Mesendoderm (in vitro differentiated cells): ENCODE data around the gene SCRG1.

Source experiments
- DNase-seq: peaks from one replicate; pipeline ENCODE4 v3.0.0; 2013
- H2AK5ac ChIP-seq: 2 replicates; pipeline ENCODE4 v1.6.1; 2013; ENCODE audit warnings: low read length, inconsistent platforms
- H2BK120ac ChIP-seq: 2 replicates; pipeline ENCODE4 v1.6.1; 2013; ENCODE audit warnings: low read depth, mild to moderate bottlenecking, low read length, moderate library complexity, mixed read lengths
- H2BK15ac ChIP-seq: replicated peaks from 2 replicates; pipeline ENCODE4 v1.6.1; 2013; ENCODE audit warnings: low read depth, mild to moderate bottlenecking, moderate library complexity
- H2BK5ac ChIP-seq: 2 replicates; pipeline ENCODE4 v1.6.1; 2013; ENCODE audit warnings: low read length, inconsistent platforms
- H3K18ac ChIP-seq: 2 replicates; pipeline ENCODE4 v1.6.1; 2013; ENCODE audit warnings: mild to moderate bottlenecking, low read length, mixed read lengths
- H3K23ac ChIP-seq: one replicate; pipeline ENCODE4 v1.6.1; 2013; ENCODE audit warnings: low read length
- H3K27ac ChIP-seq: 2 replicates; pipeline ENCODE4 v1.5.1; 2013; ENCODE audit warnings: low read depth, mild to moderate bottlenecking, inconsistent platforms, low read length, moderate library complexity
- H3K27me3 ChIP-seq: 2 replicates; pipeline ENCODE4 v1.6.1; 2013; ENCODE audit warnings: low read length, control low read depth, mild to moderate bottlenecking, inconsistent platforms; ENCODE audit not compliant: insufficient read depth, poor library complexity
- H3K36me3 ChIP-seq: 2 replicates; pipeline ENCODE4 v1.6.1; 2013; ENCODE audit warnings: low read length, inconsistent platforms; ENCODE audit not compliant: control insufficient read depth, insufficient read depth
- H3K4ac ChIP-seq: one replicate; pipeline ENCODE4 v1.6.1; 2013; ENCODE audit warnings: low read depth, mild to moderate bottlenecking, low read length, moderate library complexity
- H3K4me1 ChIP-seq: 2 replicates; pipeline ENCODE4 v1.6.1; 2013; ENCODE audit warnings: low read depth, low read length, inconsistent platforms; ENCODE audit not compliant: control insufficient read depth
- H3K4me2 ChIP-seq: 2 replicates; pipeline ENCODE4 v1.6.1; 2013; ENCODE audit warnings: low read length
- H3K4me3 ChIP-seq: 2 replicates; pipeline ENCODE4 v1.5.1; 2013; ENCODE audit warnings: mild to moderate bottlenecking, low read length
- H3K56ac ChIP-seq: one replicate; pipeline ENCODE4 v1.6.1; 2013; ENCODE audit warnings: low read length
- H3K79me1 ChIP-seq: 2 replicates; pipeline ENCODE4 v1.6.1; 2013; ENCODE audit warnings: low read length, inconsistent platforms
- H3K79me2 ChIP-seq: 2 replicates; pipeline ENCODE4 v1.6.1; 2013; ENCODE audit warnings: mild to moderate bottlenecking, low read length; ENCODE audit not compliant: control insufficient read depth, insufficient read depth
- H3K9ac ChIP-seq: 2 replicates; pipeline ENCODE4 v1.6.1; 2013; ENCODE audit warnings: low read length, inconsistent platforms
- H4K5ac ChIP-seq: one replicate; pipeline ENCODE4 v1.6.1; 2013; ENCODE audit warnings: low read length
- H4K8ac ChIP-seq: one replicate; pipeline ENCODE4 v1.6.1; 2013; ENCODE audit warnings: low read depth, mild to moderate bottlenecking, control low read depth, low read length, moderate library complexity
- WGBS: extraction: QIAGEN DNeasy Blood & Tissue Kit; methylation state at CpG from one replicate; pipeline ENCODE4 v1.1.7; 2013; ENCODE audit warnings: low lambda C conversion rate, missing lambda C conversion rate; ENCODE audit not compliant: insufficient coverage; ENCODE audit errors: extremely low coverage; 5-methylcytosine and 5-hydroxymethylcytosine counted together

Gene SCRG1

GRCh38 chr4:173374588-173374987 is 24.3 kb downstream of the SCRG1 start:
- no peak overlapping the region for H4K5ac ChIP-seq
- H3K4me2 ChIP-seq = no peak overlapping the region
- no peak overlapping the region for H4K8ac ChIP-seq
- H3K23ac ChIP-seq = no peak overlapping the region
- H2AK5ac ChIP-seq = no peak overlapping the region
- H3K27me3 ChIP-seq = no peaks in the 10 kb centered on the region
- H3K4me1 ChIP-seq = no peaks in the 10 kb centered on the region
- H3K4ac ChIP-seq = no peak overlapping the region
- H3K79me1 ChIP-seq = no peaks in the 10 kb centered on the region
- H3K27ac ChIP-seq = no peak overlapping the region
- no peak overlapping the region for H3K4me3 ChIP-seq
- no CpG with 5 or more reads among the region's 2 CpGs for WGBS
- no peaks in the 10 kb centered on the region for H3K79me2 ChIP-seq
- no peak overlapping the region for H2BK120ac ChIP-seq
- no peak overlapping the region for H3K9ac ChIP-seq
- H3K56ac ChIP-seq = no peak overlapping the region
- no peaks in the 10 kb centered on the region for H3K36me3 ChIP-seq
- H3K18ac ChIP-seq = no peak overlapping the region
- H2BK15ac ChIP-seq = no peak overlapping the region
- DNase-seq = no peak
- no peak overlapping the region for H2BK5ac ChIP-seq

GRCh38 chr4:173371292-173372192 is 27.4 kb downstream of the SCRG1 start:
- no peak overlapping the region for H2BK15ac ChIP-seq
- no peak overlapping the region for H2AK5ac ChIP-seq
- H3K79me1 ChIP-seq = no peaks in the 10 kb centered on the region
- no peak overlapping the region for H4K5ac ChIP-seq
- H3K36me3 ChIP-seq = no peaks in the 10 kb centered on the region
- peak overlapping the region; percentile 84 for H3K4me2 ChIP-seq
- no peak overlapping the region for H3K4ac ChIP-seq
- no peak overlapping the region for H2BK5ac ChIP-seq
- no peaks in the 10 kb centered on the region for H3K79me2 ChIP-seq
- H4K8ac ChIP-seq = no peak overlapping the region
- H3K4me3 ChIP-seq = peak overlapping the region; percentile 54
- no peaks in the 10 kb centered on the region for H3K27me3 ChIP-seq
- peak overlapping the region; percentile 93 for H3K56ac ChIP-seq
- H3K18ac ChIP-seq = no peak overlapping the region
- no peak overlapping the region for H3K23ac ChIP-seq
- peak overlapping the region; percentile 76 for H3K27ac ChIP-seq
- H3K4me1 ChIP-seq = no peaks in the 10 kb centered on the region
- H2BK120ac ChIP-seq = no peak overlapping the region
- no CpG with 5 or more reads among the region's 68 CpGs for WGBS
- peak overlapping the region; percentile 88 for H3K9ac ChIP-seq
- peak; percentile 84 for DNase-seq

DNA sequence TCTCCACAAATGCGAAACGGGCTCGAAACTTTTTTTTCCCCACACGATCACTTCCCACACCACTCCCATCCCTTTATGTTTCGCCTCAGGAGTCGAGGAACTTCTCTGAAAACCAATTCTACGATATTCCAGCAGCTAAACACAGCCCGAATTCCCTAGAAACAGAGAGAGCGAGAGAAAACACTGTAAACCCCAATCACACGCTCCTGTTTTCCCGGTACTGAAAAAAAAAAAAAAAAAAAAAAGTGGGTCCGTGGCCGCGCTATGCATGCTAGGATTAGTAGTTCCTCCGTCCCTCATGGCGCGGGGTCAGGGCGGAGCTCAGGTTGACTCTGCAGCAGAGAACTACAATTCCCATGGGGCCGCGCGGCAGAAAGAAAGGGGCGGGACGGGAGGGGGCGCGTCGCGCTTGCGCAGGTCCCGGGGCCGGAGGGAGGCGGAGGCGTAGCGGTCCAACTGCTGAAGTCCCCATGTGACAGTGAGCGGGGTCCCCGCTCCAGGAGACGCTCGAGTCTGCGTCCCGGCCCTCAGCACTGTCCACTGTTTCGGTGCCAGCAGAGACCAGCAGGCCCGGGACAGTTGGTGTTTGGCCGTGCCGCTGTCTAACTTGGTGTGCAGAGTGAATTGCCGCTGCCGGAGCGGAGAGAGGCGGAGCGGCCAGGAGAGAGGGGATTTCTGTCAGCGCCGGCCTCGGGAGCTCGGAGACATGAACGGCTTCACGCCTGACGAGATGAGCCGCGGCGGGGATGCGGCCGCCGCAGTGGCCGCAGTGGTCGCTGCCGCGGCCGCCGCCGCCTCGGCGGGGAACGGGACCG is 28.2 kb downstream of the SCRG1 start, which contains the start of gene SAP30:
Gene SAP30, plus strand, starts transcription at position 478 of the 815 bp plus-strand sequence. Its CDS starts 229 bp downstream, at position 707.
- Histone ChIP-seq H3K4me1 (no peaks in the 10 kb centered on the region), H3K9ac (peak within 1 kb of the TSS; percentile 88), H3K23ac (no peak within 1 kb of the TSS), H3K27ac (peak within 1 kb of the TSS; percentile 76), H2AK5ac (no peak within 1 kb of the TSS), H3K27me3 (no peaks in the 10 kb centered on the region), H3K4me2 (peak within 1 kb of the TSS; percentile 84), H3K79me1 (no peaks in the 10 kb centered on the region), H3K18ac (peak within 1 kb of the TSS; percentile 41), H3K4ac (no peak within 1 kb of the TSS), H3K56ac (peak within 1 kb of the TSS; percentile 93), H2BK15ac (no peak within 1 kb of the TSS), H3K4me3 (peak within 1 kb of the TSS; percentile 64), H3K79me2 (no peaks in the 10 kb centered on the region), H4K5ac (no peak within 1 kb of the TSS), H2BK5ac (no peak within 1 kb of the TSS), H4K8ac (no peak within 1 kb of the TSS), H3K36me3 (no peaks in the 10 kb centered on the region), H2BK120ac (no peak within 1 kb of the TSS)
- DNase-seq = peak; percentile 99
- WGBS = no CpG with 5 or more reads among the region's 72 CpGs

DNA sequence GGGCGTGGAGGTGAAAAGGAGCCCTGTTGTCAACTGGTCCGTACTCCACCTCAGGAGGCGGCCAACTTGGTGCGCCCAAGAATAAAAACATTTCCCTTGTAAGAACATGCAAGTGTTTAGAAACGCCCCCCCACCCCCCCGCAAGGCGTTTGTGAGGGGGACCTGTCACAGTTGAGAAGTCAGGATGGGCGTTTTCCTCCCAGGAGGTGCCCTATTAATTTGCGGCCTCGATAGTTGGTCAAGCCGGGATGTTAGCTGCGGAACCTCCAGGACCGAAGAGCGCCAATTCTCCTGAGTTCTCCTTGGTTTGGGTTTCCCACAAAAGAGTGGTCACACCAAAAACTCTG is 28.8 kb downstream of the SCRG1 start:
- Histone ChIP-seq H3K27me3 (no peaks in the 10 kb centered on the region), H2BK5ac (no peak overlapping the region), H3K4me3 (peak overlapping the region; percentile 64), H3K36me3 (no peaks in the 10 kb centered on the region), H3K9ac (peak overlapping the region; percentile 78), H3K4me1 (no peaks in the 10 kb centered on the region), H2BK120ac (no peak overlapping the region), H4K5ac (no peak overlapping the region), H2BK15ac (no peak overlapping the region), H3K79me2 (no peaks in the 10 kb centered on the region), H2AK5ac (no peak overlapping the region), H3K4me2 (peak overlapping the region; percentile 73), H3K23ac (no peak overlapping the region), H3K18ac (peak overlapping the region; percentile 41), H3K27ac (peak overlapping the region; percentile 38), H3K4ac (no peak overlapping the region), H3K56ac (peak overlapping the region; percentile 85), H3K79me1 (no peaks in the 10 kb centered on the region), H4K8ac (no peak overlapping the region)
- DNase-seq = no peak
- WGBS = no CpG with 5 or more reads among the region's 14 CpGs

DNA sequence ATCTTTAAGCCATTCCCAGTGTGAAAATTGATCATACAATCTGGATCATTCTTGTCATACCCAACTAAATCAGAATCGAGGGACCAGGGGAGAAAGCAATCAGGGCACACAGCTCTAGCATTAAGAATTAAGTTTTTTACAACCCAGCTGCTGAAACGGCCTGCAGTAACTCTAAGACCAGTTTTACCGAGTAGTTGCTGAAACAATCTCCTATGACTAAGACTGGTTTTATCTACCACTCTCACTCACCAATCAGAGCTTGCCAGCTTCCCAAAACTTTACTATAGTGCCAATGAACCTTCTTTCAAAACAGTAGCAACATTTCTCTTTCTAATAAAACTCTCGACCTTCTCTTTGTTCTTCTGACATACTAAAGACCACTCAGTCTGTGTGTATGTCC is 31.0 kb downstream of the SCRG1 start:
- 100% methylated on average over 1 of the region's 4 CpGs for WGBS
- no peak overlapping the region for H3K4me2 ChIP-seq
- no peak overlapping the region for H2AK5ac ChIP-seq
- no peaks in the 10 kb centered on the region for H3K27me3 ChIP-seq
- no peak overlapping the region for H3K4me3 ChIP-seq
- no peak overlapping the region for H3K27ac ChIP-seq
- H2BK5ac ChIP-seq = no peak overlapping the region
- no peak overlapping the region for H3K9ac ChIP-seq
- no peak overlapping the region for H4K8ac ChIP-seq
- H3K4me1 ChIP-seq = no peaks in the 10 kb centered on the region
- H3K79me2 ChIP-seq = no peaks in the 10 kb centered on the region
- H3K23ac ChIP-seq = no peak overlapping the region
- H3K79me1 ChIP-seq = no peaks in the 10 kb centered on the region
- H3K18ac ChIP-seq = no peak overlapping the region
- H2BK15ac ChIP-seq = no peak overlapping the region
- no peak overlapping the region for H2BK120ac ChIP-seq
- H3K56ac ChIP-seq = no peak overlapping the region
- no peak for DNase-seq
- no peak overlapping the region for H4K5ac ChIP-seq
- no peaks in the 10 kb centered on the region for H3K36me3 ChIP-seq
- no peak overlapping the region for H3K4ac ChIP-seq
